ENCODE measurements around the gene USP24.

Gene USP24

DNA sequence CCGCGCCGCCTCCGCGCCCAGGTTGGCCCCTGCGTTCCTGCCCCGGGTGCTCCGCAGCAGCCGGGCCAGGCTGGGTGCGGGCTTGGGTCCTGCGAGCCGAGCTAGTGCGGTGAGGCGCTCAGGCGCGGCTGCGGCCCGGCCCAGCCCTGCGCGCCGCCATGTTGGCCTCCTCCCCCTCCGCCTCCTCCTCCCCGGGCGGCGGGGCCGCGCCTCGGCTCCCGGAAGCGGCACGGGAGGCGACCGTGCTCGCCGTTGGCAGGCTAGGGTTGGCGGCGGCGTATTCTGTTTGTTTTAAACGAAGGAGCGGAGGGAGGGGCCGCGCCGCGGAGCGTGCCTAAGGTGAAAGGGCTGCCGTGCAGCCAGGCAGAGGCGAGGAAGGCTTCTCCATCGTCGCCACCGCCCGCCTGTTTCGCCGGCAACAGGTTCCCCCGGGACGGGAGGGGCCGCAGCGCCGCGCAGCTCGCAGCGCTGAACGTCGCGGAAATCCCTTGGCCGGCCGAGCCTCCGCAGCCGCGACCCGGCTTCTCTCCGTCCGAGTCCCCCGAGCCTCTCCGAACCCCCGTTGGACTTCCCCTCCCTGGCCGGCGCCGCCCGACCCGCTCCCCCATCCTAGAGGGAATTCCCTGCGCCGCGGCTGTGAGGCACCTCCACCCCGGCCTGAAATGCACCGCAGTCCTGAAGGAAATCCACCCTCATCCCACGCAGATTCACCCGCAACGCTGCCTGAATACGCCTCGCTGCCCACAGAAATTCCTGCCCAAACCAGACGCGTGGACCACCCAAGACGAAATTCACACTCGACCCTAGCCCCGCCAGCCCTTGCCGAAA lies at the start of gene USP24:
Gene USP24 (minus strand): TSS at position 171 of the 828 bp plus-strand sequence. CDS start 251 bp downstream, outside the sequence.
- peak within 1 kb of the TSS; percentile 88 for H3K4me3 ChIP-seq (ENCODE audit: low read depth, low read length)
- DNase-seq (ENCODE audit: low read depth): peak; percentile 56
- no peak for TF ChIP-seq CTCF (conservative IDR thresholded peaks at IDR 0.05; ENCODE audit: low read depth, low read length)

GRCh38 chr1:55262822-55263221 lies 47.7 kb upstream of the USP24 start:
- no peak for TF ChIP-seq CTCF (conservative IDR thresholded peaks at IDR 0.05; ENCODE audit: low read depth, low read length)
- no peak overlapping the region for H3K4me3 ChIP-seq (ENCODE audit: low read depth, low read length)
- peak; percentile 82 for DNase-seq (ENCODE audit: low read depth)

DNA sequence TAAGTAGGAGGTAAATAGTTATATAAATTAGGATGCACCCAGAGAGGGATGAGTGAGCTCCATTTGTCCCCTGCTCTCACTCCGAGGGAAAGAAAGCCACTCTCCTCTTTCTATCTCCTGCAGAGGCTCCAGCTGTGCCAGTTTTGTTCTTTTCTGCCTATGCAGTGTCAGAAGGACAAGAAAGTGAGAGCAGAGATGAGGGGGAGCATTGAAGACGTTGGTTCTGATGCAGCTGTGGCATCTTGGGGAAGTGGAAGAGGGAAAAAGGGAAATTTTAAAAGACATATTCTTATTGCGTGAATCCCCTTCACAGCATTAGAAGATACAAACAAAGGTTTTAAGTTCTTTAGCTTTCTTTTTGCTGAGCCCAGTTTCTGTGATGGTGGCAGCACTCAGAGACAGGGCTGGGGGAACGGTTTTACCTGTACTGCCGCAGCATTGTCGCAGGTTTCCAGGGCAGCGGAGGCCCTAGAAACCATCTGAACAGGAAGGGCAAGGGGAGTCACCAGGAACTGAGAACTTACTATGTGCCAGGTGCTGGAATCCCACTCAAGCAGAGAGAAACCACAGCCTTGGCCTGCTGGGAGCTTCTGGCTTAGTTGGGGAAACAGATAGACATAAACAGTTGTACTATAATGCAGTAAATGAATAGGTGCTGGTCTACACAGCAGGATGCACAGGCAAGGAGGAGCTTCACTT lies 44.9 kb upstream of the USP24 start:
- no peak for TF ChIP-seq CTCF (conservative IDR thresholded peaks at IDR 0.05; ENCODE audit: low read depth, low read length)
- no peak for DNase-seq (ENCODE audit: low read depth)
- no peak overlapping the region for H3K4me3 ChIP-seq (ENCODE audit: low read depth, low read length)

DNA sequence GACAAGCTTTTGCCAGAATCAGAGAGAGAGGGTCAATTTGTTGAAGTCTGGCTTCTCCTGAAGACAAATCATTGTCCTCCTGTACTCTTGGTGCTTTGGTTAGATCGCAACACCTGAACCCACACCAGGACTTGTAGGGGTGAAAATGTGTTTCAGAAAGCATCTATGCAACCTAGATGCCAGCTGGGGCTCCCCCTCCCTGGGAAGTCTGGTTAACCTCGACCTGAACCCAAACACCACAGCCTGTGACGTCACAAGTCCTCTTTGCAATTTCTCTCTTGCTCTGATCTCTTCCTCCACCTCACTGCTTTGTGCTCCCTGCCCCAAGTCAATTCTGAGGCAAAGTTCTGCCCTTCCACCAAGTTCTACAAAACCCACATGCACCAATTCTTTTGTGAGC lies 42.8 kb upstream of the USP24 start:
- no peak for TF ChIP-seq CTCF (conservative IDR thresholded peaks at IDR 0.05; ENCODE audit: low read depth, low read length)
- no peak overlapping the region for H3K4me3 ChIP-seq (ENCODE audit: low read depth, low read length)
- DNase-seq (ENCODE audit: low read depth): peak; percentile 50

DNA sequence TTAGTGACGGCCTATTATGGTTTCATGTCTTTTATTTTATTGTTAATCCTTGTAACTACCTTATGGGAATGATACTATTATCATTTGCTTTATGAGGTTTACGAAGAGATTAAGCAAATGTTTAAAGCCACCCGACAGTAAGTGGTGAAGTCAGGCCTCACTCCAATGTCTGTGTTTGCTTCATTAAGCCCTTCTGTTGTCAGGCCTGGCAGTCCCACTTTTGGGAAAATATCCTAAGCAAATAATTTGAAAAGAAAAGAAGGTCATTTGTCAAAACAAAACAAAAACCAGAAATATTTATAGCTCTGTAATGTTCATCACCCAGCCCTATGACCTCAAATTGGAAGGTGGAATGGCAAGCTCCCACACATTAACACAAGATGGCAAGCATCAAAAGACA lies 40.7 kb upstream of the USP24 start:
- no peak for TF ChIP-seq CTCF (conservative IDR thresholded peaks at IDR 0.05; ENCODE audit: low read depth, low read length)
- no peak overlapping the region for H3K4me3 ChIP-seq (ENCODE audit: low read depth, low read length)
- no peak for DNase-seq (ENCODE audit: low read depth)

DNA sequence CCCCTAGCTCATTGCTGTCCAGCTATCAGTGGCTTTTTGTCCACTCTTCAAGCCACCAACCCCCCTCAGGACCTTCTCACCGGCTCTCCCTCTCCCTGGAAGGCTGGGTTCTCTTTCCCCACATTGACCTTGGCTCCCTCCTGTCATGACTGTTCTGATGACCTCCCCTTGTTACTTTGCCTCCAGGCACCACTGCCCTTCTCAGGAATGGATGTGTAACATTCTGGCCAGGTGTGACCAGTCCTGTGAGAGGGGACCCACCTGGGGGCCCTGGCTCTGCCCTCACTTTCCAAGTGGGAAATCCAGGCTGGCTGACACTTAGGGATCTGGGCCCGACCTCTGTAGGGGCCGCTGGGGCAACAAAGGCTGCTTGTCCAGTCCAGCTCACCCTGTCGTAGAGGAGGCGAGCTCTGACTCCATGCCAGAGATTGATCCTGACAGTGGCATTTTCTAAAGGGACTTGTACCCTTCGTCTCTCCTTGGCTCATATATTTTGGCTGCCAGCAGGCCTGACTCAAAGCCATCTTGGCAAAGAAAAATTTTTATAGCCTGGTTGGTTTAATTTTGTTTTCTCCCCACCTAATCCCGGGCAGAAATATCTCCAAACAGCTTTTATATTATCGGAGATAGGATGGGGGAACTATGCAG lies 37.9 kb upstream of the USP24 start:
- no peak for DNase-seq (ENCODE audit: low read depth)
- H3K4me3 ChIP-seq (ENCODE audit: low read depth, low read length): no peak overlapping the region
- TF ChIP-seq CTCF (conservative IDR thresholded peaks at IDR 0.05; ENCODE audit: low read depth, low read length): no peak
